C4-2B (cell line): ENCODE results near the gene CYREN.

ENCODE experiments used
- ZFX ChIP-seq: fragments of 450-650 bp; IDR thresholded peaks from 2 replicates; pipeline ENCODE4 v1.6.1; 2017
- TF ChIP-seq, protein P1 (sequence below): fragments of 450-650 bp; conservative IDR thresholded peaks from 2 replicates; pipeline ENCODE4 v1.5.1; 2017; ENCODE audit warnings: mild to moderate bottlenecking

- TF ChIP-seq, protein P1, sequence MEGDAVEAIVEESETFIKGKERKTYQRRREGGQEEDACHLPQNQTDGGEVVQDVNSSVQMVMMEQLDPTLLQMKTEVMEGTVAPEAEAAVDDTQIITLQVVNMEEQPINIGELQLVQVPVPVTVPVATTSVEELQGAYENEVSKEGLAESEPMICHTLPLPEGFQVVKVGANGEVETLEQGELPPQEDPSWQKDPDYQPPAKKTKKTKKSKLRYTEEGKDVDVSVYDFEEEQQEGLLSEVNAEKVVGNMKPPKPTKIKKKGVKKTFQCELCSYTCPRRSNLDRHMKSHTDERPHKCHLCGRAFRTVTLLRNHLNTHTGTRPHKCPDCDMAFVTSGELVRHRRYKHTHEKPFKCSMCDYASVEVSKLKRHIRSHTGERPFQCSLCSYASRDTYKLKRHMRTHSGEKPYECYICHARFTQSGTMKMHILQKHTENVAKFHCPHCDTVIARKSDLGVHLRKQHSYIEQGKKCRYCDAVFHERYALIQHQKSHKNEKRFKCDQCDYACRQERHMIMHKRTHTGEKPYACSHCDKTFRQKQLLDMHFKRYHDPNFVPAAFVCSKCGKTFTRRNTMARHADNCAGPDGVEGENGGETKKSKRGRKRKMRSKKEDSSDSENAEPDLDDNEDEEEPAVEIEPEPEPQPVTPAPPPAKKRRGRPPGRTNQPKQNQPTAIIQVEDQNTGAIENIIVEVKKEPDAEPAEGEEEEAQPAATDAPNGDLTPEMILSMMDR = no peak
- TF ChIP-seq ZFX = no peak
Observed at GRCh38 chr7:135117096-135117495, 53.4 kb downstream of the CYREN start.
